Measurements from ENCODE around the gene DMXL2.
"Not testable (repeated sequence)": the region's sequence is repeated elsewhere in the genome, so short reads cannot be mapped to it uniquely, and the experiment has no call there.

The DMXL2 gene

DNA sequence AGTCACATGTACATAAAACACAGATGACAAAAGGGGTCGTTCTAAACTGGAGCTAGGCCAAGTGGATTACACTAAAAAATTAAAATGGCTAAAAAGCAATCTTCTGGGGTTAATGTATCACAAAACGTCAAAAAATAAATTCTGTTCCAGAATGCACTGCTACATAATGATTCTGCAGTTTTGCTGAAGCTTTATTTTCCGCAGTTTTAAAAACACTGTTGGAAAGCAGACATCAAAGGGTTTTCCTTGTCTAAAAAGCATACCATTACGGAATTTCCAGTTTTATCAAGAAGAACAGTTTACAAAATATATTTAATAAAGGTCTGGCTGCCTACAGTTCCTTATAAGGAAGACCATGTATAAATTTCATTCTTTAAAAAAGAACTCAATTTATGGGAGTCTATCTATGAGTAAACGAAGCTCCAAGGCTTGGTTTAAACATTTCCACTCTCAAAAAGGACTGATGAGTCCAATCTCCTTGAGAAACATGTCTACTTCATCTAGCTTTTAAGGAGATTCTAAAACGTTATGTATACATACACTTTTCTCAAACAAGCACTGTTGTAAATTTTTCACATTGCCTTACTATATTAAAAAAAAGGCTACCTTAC lies 1.3 kb downstream of the DMXL2 start:
- DNase-seq: no peak

DNA sequence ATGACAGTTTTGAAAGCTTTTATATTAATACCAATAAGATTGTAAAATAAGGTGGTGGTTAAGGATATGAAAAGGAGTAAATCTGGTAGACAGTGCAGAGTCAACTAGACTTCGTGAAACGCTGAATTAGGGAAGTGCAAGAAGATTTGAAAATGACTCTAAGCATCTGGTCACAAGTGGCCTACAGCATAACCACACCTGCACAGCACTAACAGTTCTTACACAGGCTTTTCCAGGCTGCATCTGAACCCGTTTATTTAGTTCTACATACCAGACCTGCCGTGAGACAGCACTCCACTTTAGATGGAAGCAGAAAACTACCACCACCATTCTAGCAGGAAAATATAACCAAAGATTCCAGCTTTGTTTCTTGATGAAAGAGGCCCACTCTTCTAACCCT lies 1.9 kb downstream of the DMXL2 start:
- DNase-seq: peak; percentile 27 to 45

DNA sequence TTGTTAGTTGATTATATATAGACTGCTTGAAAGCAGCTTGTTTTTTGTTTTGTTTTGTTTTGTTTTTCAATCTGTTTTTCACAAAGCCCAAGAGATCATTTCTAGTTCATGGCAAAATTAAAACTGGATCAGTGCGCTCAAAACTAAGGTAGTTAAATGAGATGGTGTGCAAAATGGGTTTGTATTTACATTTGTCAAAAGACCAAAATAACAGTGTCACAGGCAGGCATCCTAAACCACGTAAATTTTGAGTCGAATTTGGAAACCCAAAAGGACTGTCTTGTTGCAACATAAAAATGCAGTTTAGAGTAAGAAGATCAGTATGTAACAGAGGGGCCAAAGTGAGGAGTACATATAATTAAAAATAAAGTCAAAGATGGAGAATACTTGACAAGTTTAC lies 2.4 kb downstream of the DMXL2 start:
- no peak for DNase-seq

DNA sequence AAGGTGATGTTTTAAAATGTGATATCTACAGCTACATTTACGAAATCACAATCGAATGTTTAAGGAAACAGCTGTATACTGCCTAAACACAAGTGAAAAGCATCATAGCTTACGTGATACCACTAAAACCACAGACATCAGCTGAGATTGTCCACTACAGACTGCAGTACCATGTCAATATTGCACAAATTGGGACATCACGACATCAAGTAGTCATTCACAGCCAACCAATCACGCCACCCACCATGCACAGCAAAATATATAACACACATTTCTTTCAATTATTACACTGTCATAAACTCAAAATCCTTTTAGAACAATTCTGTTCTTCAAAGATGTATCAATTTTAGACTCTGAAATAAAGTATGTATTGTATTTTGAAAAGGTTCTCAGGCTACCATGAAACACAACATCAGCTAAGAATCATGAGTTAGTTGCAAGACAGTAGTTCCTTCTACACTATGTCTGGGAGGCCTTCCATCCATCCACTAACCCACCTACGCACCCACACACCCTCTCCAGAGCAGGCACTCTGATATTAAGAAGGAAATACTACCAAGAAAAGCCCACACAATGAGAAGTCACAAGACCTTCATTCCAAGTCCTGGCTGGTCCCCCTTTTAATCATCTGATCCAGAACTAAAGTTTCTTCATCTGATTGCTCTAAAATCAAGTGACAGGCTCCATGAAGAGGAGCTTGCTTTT lies 3.1 kb downstream of the DMXL2 start:
- DNase-seq: no peak

DNA sequence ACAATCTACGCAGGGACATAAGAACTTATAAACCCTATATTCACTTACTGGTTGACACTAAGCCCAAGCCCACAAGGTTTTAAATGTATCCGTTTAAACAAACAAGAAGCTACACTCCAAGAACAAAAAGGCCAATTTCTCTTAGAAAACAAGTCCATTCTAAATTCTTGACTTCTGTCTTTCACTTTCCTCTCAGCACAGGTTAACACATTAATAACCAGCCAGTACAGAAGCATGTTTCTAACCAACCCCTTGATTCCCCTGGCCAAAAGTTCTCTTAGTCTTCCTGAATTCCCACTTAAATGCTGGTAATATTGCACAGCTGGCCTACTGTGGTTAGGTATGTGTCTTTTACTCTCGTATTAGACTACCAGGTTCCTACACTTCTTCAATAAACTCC lies 4.7 kb downstream of the DMXL2 start:
- DNase-seq: no peak

DNA sequence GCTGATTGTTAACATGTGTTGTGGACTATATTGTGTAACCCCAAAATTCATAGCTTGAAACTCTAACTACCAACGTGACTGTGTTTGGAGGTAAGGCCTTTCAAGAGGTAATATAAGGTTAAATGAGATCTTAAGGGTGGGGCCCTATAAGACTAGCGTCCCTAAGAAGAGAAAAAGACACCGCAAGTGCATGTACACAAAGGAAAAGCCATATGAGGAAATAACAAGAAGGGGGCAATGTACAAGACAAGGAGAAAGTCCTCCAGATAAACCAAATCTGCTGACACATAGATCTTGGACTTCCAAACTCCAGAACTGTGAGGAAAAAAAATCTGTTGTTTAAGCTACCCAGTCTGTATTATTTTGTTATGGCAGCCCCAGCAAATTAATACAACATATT lies 8.6 kb downstream of the DMXL2 start:
- no peak for DNase-seq

DNA sequence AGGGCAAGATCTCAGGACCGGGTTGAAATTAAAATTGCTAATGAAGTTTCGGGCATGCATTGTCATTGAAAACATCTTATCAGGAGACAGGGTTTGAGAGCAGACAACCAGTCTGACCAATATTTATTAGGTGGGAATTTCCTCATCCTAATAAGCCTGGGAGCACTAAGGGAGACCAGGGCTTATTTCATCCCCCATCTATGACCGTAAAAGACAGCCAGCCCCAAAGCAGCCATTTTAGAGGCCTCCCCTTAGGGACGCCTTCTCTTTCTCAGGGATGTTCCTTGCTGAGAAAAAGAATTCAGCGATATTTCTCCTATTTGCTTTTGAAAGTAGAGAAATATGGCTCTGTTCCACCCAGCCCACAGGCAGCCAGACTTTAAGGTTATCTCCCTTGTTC lies 9.9 kb downstream of the DMXL2 start:
- not testable (repeated sequence) for DNase-seq

DNA sequence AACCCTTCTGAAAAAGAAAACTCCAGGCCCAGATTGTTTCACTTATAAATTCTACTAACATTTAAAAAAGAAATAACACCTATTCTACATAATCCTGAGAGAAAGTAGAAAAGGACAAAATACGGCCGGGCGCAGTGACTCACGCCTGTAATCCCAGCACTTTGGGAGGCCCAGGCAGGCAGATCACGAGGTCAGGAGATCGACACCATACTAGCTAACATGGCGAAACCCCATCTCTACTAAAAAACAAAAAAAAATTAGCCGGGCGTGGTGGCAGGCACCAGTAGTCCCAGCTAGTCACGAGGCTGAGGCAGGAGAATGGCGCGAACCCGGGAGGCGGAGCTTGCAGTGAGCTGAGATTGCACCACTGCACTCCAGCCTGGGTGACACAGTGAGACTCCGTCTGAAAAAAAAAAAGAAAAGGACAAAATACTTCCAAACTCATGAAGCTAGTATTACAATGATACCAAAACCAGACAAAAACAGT lies 19.1 kb downstream of the DMXL2 start:
- DNase-seq: not testable (repeated sequence)

DNA sequence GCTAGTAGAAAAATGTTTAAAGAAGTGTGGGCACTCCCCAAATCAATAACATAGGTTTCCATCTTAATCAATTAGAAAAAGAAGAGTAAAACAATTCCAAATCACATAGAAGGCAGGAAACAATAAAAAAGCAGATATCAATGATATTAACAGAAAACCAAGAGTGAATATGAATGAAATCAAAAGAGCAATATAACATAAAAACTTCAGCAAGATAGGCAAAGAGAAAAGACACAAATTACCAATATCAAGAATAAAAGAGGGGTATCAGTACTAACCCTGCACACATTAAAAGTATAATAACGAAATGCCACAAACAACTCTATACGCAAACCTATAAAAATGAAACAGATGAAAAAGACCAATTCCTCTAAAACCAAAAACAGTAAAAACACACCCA lies 19.6 kb downstream of the DMXL2 start:
- no peak for DNase-seq

DNA sequence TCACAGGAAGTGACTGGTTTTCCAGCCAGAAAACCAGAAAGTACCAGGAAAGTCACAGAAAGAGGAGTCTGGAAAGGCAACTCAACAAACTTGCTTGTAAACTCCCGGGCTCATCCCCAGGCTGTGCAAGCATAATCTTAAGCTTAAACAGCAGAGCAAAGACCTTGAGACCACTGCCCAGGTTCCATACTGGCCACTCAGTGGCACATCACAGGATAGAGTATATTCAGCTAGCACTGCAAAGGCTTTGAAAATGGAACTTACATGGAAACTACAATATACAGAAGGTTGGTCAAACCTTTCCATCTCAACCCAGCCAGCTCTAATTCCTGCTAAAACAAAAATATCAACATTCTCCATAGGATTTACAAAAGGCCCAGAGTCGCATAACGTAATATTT lies 20.1 kb downstream of the DMXL2 start:
- no peak for DNase-seq

DNA sequence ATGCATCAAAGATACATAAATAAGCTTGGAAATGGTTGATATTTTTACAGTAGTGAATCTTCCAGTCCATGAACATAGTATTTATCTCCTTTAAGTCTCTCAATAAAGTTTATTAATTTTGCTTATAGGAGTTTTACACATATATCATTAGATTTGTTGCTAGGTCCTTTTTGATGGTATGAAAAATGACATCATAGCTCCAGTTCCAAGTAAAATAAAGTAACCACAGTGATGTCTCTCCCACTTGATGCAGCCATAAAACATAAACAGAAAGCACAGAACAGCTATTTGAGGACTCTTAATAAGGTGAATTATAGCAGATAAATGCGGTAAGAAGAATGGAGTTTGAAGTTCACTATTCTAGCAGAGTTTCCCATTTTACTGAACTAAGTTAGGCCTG lies 20.8 kb downstream of the DMXL2 start:
- DNase-seq: no peak

DNA sequence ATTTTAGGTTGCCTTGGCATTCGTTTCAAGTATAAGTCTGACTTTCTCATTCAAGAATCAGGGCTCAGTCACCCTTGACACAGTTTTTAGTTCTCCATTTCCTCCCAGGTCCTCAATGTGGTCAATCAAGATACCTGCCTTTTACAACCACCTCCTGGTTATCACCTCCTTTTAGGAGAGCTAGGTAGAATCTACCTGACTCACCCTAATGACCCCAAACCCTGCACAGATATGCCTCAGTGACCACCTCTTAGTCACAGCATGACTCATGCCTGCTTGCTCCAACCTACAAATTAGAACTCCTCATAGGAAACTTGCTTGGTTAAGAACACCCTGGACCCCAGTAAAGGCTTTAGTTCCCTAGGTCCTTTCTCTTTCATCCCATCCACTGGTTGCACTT lies 22.5 kb downstream of the DMXL2 start:
- DNase-seq: no peak

DNA sequence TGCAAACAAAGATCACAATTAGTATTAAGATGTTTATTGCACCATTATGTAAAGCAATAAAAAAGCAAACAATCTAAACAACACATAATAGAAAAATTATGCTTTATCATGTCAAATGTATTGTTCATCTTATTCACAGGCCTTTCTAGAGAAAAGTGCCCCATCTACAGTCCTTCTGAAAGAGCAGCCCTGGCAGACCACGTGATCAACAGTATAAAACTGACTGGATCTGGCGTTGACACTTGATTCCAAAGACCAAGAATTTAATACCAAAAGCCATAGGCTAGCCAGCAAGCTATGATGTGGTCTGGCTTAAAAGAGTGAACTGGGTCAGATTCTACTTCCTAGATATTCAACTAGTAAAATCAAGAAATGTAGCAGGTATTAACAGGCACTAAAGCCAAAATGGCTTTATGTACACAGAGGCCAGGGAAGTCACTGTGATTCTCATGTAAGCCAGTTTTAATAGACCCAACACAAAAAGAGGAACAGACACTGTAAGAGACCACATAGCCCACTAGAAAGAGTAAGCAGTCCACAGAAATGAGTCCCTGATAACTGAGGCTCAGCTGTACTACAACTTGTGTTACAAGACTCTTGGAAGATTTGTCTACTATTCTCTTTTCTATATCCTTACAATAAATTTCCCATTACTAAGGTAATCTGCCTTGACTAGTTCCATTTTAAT lies 32.5 kb downstream of the DMXL2 start:
- peak; percentile 67 to 80 for DNase-seq

DNA sequence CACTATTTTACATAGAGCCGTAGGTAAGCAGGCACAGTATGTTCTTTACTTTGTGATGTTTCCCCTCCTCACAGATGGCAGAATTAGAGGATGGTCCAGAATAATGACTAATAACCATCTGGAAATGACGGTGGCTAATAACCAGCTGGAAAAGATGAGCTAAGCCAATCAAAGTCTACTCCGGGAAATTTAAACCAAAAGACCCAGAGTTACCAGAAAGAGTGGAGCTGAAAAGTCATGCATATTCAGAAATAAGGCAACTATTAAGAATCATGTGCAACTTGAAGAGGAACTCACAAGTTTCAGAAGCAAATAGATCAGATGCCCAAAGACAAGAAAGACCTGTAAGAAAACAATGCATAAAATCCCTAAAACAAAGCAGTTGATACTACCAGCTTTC lies 33.6 kb downstream of the DMXL2 start:
- DNase-seq: no peak

DNA sequence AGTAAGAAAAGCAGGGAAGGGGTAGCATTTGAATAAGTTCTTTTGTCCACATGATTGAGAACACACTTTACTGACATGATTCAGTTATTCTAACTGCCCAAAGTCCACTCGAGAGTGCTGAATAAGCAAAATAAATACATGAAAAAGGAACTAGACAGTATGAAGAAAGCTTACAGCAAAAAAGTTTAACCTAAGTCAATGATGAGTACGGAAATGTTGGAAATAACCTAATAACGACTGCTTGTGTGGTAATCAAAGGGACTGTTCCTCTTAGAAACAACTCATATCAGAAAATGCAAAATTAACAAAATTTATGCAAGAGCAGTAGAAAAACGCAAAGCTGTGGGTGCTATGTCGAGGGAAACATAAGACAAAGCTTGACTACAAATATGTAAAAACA lies 36.6 kb downstream of the DMXL2 start:
- no peak for DNase-seq

DNA sequence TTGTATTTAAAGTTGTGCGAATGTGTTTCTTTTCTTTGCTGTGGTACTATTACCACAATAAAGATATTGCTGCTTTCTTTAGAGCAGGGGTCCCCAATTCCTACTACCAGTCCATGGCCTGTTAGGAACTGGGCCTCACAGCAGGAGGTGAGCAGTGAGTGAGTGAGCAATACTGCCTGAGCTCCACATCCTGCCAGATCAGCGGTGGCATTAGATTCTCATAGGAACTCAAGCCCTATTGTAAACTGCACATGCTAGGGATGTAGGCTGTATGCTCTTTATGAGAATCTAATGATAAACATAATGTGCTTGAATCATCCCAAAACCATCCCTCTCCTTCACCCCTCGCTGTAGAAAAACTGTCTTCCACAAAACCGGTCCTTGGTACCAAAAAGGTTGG lies 41.6 kb downstream of the DMXL2 start:
- DNase-seq: no peak

DNA sequence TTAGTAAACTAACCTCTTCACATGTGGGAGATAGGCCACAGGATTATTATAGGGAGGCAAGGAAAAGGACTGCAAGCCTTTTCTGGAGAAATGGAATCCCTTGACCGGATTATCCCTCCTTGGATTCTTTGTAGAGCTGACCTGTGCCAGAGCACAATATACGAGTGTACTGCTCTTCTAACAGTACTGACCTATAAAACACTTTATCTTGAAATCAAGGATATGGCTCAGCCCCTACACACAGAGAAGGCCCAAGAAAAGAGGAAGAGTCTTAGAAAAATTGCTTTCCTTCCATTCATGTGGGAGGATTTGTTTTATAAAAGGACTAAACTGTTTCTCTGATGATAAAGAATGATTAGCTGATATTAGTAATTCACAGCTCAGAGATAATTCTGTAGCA lies 42.2 kb downstream of the DMXL2 start:
- DNase-seq: peak; percentile 34 to 52

DNA sequence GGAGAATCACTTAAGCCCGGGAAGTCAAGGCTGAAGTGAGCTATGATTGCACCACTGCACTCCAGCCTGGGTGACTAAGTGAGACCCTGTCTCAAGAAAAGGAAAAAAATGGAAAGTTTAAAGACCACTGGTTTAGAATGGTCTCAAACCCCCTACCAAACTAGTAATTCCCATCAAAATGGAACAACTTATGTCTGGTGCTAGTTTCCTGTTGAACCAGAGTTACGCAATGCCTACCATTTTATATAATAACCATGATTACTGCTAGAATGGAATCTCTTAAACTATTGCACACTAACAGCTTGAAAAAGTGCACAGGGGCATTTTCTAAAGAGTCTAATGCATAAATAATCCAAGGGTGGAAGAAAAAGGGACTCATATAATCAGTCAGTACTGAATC lies 43.6 kb downstream of the DMXL2 start:
- no peak for DNase-seq

DNA sequence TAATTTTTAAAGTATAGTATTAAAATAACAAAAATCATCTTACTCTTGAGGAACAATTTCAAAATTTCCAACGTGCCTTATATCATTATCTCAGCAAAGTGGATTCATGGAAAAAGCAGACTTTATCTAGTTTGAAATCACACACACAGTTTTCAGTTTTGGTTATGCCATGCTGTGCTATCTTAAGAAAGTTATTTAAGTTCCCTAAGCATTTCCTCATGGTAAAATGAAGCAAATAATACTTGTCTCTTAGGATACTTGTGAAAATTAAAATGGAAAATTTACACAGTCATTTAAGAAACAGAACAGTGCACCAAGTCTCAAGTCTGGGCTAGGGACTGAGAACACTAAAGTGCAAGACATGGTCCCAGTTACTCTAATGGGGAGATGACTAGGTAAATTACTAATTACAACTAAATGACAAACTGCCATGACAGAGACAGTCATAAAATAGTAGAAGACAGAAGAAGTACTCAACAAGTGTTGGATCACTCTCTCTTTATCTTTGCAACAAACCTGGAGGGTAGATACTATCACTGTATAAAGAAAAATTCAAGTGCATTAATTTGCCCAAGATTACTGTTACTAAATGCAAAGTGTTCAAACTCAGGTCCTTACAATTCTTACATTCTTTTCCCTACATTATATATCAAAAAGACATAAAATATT lies 44.8 kb downstream of the DMXL2 start:
- no peak for DNase-seq

DNA sequence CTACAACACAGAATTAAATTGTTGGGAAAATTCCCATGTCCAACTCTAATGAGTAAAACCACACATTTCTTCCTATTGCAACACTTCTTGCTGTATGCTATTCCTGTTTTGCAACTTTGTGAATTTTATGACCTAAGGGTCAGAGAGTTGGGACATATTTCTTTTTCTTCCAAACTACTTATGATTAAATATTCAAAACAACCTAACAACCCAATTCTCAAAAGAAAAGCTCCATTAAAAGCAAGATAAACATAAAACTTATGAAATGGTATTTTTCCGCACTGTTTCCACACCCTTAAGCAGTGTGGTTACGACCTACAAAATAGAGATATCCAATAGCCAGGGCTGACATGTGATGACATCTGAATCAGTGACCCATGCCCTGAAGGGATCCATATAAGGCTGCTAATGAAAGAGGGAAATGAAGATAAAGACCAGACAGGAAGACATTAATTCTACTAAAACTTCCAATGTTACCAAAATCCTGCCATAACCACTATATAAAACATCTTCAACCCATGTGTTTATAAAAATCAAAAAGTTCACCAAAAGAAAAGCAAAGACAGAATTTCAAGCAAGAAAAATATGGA lies 45.6 kb downstream of the DMXL2 start:
- DNase-seq: peak; percentile 34 to 35

DNA sequence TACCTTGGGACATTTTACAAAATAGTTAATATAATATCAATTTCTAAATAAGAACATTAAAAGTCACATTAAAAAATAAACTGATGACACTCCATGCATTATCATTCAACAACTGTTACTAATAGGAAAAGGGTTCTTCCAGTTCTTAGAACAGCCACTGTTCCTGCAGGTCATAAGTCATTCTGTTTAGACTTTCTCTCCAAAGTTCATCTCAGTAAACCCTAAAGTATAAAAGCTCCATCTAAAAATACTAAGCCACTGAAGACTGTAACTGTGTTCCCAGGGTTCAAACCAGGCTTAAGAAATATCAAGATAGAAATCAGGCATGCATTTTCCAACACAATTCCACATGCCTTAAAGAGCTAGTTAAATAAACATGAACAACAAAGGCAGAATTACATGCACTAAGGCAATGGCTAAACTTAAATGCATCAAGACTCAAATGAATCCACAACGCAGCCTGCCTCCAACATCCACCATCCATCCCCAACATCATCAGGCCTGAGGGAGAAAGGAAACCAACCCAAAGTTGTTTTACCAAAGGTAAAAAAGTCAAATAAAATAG lies 46.2 kb downstream of the DMXL2 start:
- no peak for DNase-seq

DNA sequence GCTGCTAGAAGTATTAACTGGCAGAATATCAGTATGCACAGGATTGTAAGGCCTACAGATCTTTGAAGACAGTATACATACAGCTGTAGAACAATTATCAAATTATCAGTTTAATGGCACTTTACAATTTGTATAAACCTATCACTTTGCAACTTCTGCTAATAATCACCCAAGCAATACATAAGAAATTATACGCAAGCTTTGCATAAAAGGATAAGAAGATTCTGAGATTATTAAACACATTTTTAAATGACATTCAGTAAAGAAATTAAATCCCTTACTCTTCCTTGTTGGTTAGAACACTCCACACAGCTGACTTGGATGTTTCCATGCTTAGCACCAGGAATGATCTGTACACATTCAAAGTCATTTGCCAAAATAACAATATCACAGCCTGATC lies 46.8 kb downstream of the DMXL2 start:
- DNase-seq: no peak

DNA sequence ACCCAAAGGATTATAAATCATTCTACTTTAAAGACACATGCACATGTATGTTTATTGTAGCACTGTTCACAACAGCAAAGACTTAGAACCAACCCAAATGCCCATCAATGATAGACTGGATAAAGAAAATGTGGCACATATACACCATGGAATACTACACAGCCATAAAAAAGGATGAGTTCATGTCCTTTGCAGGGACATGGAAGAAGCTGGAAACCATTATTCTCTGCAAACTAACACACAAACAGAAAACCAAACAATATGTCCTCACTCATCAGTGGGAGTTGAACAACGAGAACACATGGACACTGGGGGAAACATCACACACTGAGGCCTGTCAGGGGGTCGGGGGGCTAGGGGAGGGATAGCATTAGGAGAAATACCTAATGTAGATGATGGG lies 49.2 kb downstream of the DMXL2 start:
- DNase-seq: not testable (repeated sequence)

All from Kasumi-1 (cell line).